Suprapubic skin (tissue), 4 donors: ENCODE data around the gene GCSH. TPM values are rescaled to one million over a fixed set of nuclear protein-coding genes. Genes with fewer than 3 reads are reported as not detected.

Experiments
- DNase-seq, 2 donors: peaks; one replicate each; pipeline ENCODE4 v3.0.0-alpha.2; 2019; ENCODE audit warnings: low spot score in 2 of 2
- H3K27ac ChIP-seq: fragments of 200-600 bp; sonication (generic); one replicate; pipeline ENCODE4 v1.5.1; 2019
- H3K27me3 ChIP-seq: fragments of 200-600 bp; sonication (generic); one replicate; pipeline ENCODE4 v1.5.1; 2019
- H3K36me3 ChIP-seq: fragments of 200-600 bp; sonication (generic); one replicate; pipeline ENCODE4 v1.5.1; 2019
- H3K4me1 ChIP-seq: fragments of 200-600 bp; sonication (generic); one replicate; pipeline ENCODE4 v1.5.1; 2019
- H3K4me3 ChIP-seq: fragments of 200-600 bp; sonication (generic); one replicate; pipeline ENCODE4 v1.5.1; 2019; ENCODE audit warnings: mild to moderate bottlenecking
- H3K9me3 ChIP-seq: fragments of 200-600 bp; sonication (generic); one replicate; pipeline ENCODE4 v1.5.1; 2019
- CTCF ChIP-seq, 2 donors: fragments of 200-600 bp in 1 of 2; fragments of 450-650 bp in 1 of 2; sonication (generic) in 1 of 2; IDR thresholded peaks; one replicate each; pipeline ENCODE4 v1.5.1; 2016 to 2019; ENCODE audit warnings: antibody characterized with exemption in 2 of 2, mild to moderate bottlenecking in 1 of 2, moderate library complexity in 1 of 2
- EP300 ChIP-seq: sonication (generic); formaldehyde crosslinking; IDR thresholded peaks from one replicate; pipeline ENCODE4 v1.6.1; 2017; ENCODE audit warnings: antibody characterized with exemption
- POLR2A ChIP-seq, 2 donors: fragments of 450-650 bp; IDR thresholded peaks; one replicate each; pipeline ENCODE4 v1.6.1; 2017; ENCODE audit warnings: antibody characterized with exemption in 2 of 2, mild to moderate bottlenecking in 2 of 2, moderate library complexity in 2 of 2
- POLR2AphosphoS5 ChIP-seq, 3 donors: sonication (generic); formaldehyde crosslinking; IDR thresholded peaks; one replicate each; pipeline ENCODE4 v1.6.1; 2017; ENCODE audit warnings: antibody characterized with exemption in 3 of 3
- WGBS: methylation state at CpG from one replicate; pipeline ENCODE4 v1.1.5; 2018; 5-methylcytosine and 5-hydroxymethylcytosine counted together
- total RNA-seq, 4 donors: library from RNA; depleted of rRNA; stranded (reverse); fragments of >200 nt; gene quantifications; one replicate each; pipeline ENCODE4 v1.1.0, GENCODE V29; 2016

Gene GCSH
- total RNA-seq, 4 donors from 2014 or later, result 4.7 to 16.6 (median 10.2) TPM

- whole genome bisulfite sequencing, result 76% methylated on average over 1 of the region's 1 CpG
- no peak for DNase-seq
- TF ChIP-seq EP300 (no peak), POLR2AphosphoS5 (IDR thresholded peaks at IDR 0.05) (no peak), CTCF (IDR thresholded peaks at IDR 0.05) (no peak)
- no peak overlapping the region for H3K4me3 ChIP-seq
- no peaks in the 10 kb centered on the region for H3K27me3 ChIP-seq
- no peaks in the 10 kb centered on the region for H3K4me1 ChIP-seq
- H3K9me3 ChIP-seq, result no peaks in the 10 kb centered on the region
- no peak overlapping the region for H3K27ac ChIP-seq
- H3K36me3 ChIP-seq, result no peaks in the 10 kb centered on the region
Measured at GRCh38 chr16:81067166-81067565, 29.0 kb downstream of the GCSH start.

- H3K4me1 ChIP-seq, result no peaks in the 10 kb centered on the region
- no peak overlapping the region for H3K27ac ChIP-seq
- TF ChIP-seq CTCF (IDR thresholded peaks at IDR 0.05) (no peak), POLR2A (IDR thresholded peaks at IDR 0.05) (no peak), EP300 (no peak), POLR2AphosphoS5 (IDR thresholded peaks at IDR 0.05) (no peak)
- H3K27me3 ChIP-seq, result no peaks in the 10 kb centered on the region
- no peak for DNase-seq
- H3K9me3 ChIP-seq, result no peaks in the 10 kb centered on the region
- no peak overlapping the region for H3K4me3 ChIP-seq
- 74% methylated on average over 4 of the region's 4 CpGs for WGBS
- H3K36me3 ChIP-seq, result no peaks in the 10 kb centered on the region
Measured at GRCh38 chr16:81066681-81067080, 29.5 kb downstream of the GCSH start.

GRCh38 chr16:81061871-81062608 is 34.2 kb downstream of the GCSH start:
- Histone ChIP-seq H3K4me1 (no peaks in the 10 kb centered on the region), H3K27me3 (no peaks in the 10 kb centered on the region), H3K36me3 (no peaks in the 10 kb centered on the region), H3K27ac (no peak overlapping the region), H3K4me3 (no peak overlapping the region), H3K9me3 (no peaks in the 10 kb centered on the region)
- no peak for TF ChIP-seq EP300
- TF ChIP-seq CTCF (IDR thresholded peaks at IDR 0.05), result no peak
- no peak for TF ChIP-seq POLR2AphosphoS5 (IDR thresholded peaks at IDR 0.05)
- TF ChIP-seq POLR2A (IDR thresholded peaks at IDR 0.05), result no peak
- WGBS, result 85% methylated on average over 10 of the region's 10 CpGs
- no peak for DNase-seq

- no peaks in the 10 kb centered on the region for H3K9me3 ChIP-seq
- H3K4me1 ChIP-seq, result no peaks in the 10 kb centered on the region
- H3K27ac ChIP-seq, result no peak overlapping the region
- H3K4me3 ChIP-seq, result no peak overlapping the region
- TF ChIP-seq POLR2AphosphoS5 (IDR thresholded peaks at IDR 0.05), result no peak
- no peak for TF ChIP-seq CTCF (IDR thresholded peaks at IDR 0.05)
- no peaks in the 10 kb centered on the region for H3K27me3 ChIP-seq
- 90% methylated on average over 9 of the region's 10 CpGs for WGBS
- no peak for DNase-seq
- no peaks in the 10 kb centered on the region for H3K36me3 ChIP-seq
Measured at GRCh38 chr16:81061307-81061640, 34.9 kb downstream of the GCSH start.

GRCh38 chr16:81060576-81061306 is 35.5 kb downstream of the GCSH start:
- DNase-seq, result no peak
- H3K27me3 ChIP-seq, result no peaks in the 10 kb centered on the region
- H3K27ac ChIP-seq, result no peak overlapping the region
- no peaks in the 10 kb centered on the region for H3K36me3 ChIP-seq
- no peaks in the 10 kb centered on the region for H3K9me3 ChIP-seq
- TF ChIP-seq CTCF (IDR thresholded peaks at IDR 0.05), result no peak
- no peak for TF ChIP-seq POLR2A (IDR thresholded peaks at IDR 0.05)
- no peak for TF ChIP-seq EP300
- no peak for TF ChIP-seq POLR2AphosphoS5 (IDR thresholded peaks at IDR 0.05)
- H3K4me1 ChIP-seq, result no peaks in the 10 kb centered on the region
- no peak overlapping the region for H3K4me3 ChIP-seq
- WGBS, result 80% methylated on average over 13 of the region's 14 CpGs
